NCI-H69 (cell line): Measurements from ENCODE around the gene HAGHL.
A peak's percentile ranks its signal among the peaks of the same experiment; 100 is the strongest.
"Not testable (repeated sequence)": the region's sequence is repeated elsewhere in the genome, so short reads cannot be mapped to it uniquely, and the experiment has no call there.

ENCODE experiments used
- DNase-seq: peaks from one replicate; lab custom pipeline; 2025; lab: John Stamatoyannopoulos, UW

Gene HAGHL

DNA sequence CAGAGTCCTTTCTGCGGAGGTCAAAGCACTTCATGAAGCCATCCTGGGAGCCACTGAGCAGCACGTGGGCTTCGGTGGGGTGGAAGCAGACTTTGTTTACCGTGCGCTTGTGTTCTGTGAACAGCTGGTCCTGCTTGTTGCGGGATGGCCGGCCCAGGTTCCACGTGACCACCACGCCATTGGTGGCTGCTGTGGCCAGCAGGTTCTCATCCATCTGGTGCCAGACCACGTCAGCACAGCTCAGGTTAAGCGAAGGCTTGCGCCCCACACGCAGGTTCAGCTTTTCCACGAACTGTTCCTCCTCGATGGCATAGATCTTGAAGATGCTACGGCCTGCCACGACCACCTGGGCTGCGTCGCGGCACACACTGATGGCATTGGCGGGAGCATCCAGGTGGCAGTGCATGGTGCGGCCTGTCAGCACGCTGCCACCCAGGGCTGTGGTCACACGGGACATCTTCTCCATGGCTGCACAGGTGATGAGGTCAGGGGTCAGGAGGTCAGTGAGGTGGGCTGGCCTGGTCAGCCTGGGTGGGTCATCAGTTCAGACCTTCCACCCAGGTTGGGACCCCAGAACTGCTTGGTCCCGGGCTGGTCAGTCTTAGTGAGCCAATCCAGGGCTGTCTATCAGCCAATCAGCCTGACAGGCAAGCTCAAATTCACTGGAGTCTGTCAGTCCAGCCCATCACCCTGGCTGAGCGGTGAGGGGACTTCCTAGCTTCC is 37.6 kb upstream of the HAGHL start:
- no peak for DNase-seq

GRCh38 chr16:691242-691641 is 35.7 kb upstream of the HAGHL start:
- DNase-seq, result not testable (repeated sequence)

DNA sequence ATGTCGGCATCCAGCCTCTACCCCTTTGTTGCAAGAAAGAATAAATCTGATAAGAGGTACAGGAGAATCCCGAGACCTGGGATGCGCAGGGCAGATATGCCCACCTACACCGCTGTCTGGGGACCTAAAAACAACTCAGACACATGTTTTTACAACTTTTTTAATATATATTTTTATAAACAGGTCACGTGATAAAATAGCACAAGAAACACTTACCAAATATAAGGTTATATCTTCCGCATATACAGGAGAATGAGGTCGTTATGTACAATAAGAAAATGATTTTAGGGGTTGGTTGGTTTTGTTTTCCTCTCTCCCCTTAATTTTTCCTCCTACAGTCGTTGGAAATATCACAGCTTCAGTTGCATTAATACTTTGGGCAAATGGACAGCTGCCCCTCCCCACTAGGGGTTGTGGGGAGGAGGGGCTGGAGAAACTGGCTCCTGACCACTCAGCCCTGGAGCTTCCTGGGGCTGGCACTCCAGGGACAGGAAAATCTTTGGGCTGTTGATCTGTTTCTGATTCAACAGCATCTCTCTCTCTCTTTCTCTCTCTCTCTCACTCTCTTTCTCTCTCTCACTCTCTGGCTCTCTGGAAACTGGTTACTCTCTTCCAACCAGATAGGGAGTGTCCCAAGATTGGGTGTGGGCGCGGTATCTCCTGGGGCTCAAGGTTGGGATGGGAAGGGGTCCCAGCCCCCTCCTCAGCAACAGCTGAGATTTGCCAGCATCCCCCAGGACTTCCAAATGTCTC is 34.4 kb upstream of the HAGHL start:
- DNase-seq, result no peak

GRCh38 chr16:693364-693763 is 33.5 kb upstream of the HAGHL start:
- DNase-seq, result no peak

GRCh38 chr16:693766-694165 is 33.1 kb upstream of the HAGHL start:
- DNase-seq, result no peak

- DNase-seq, result no peak
These were observed 32.6 kb upstream of the HAGHL start for GRCh38 chr16:694187-694862.

GRCh38 chr16:694863-695354 is 32.0 kb upstream of the HAGHL start:
- no peak for DNase-seq

DNA sequence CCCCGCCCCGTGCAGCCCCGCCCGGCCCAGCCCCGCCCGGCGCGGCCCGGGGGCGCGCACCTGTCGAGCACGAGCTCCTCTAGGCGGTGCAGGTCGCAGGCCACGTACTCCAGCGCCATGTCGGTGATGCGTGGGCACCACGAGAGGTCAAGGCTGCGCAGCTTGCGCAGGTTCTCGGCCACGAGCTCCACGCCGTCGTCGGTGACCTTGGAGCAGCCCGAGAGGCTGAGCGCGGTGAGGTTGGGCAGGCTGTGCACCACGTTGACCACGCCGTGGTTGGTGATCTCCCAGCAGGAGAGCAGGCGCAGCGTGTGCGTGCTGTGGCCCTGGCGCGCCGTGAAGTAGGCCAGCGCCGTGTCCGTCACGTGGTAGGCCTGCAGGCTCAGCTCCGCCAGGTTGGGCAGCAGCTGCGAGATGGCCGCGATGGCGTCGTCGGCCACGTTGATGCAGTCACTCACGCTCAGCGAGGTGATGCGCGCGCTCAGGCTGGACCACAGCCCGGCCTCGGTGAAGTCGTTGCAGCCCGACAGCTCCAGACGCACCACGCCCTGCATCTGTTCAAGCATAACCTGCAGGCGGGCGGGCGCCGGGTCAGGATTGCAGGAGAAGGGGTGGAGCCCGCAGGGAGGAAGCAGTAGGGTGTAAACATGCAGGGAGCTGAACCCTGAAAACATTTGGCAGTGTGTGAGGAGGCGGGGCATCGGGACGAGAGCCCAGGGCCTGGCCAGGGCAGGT is 31.4 kb upstream of the HAGHL start:
- DNase-seq, result peak; percentile 99

DNA sequence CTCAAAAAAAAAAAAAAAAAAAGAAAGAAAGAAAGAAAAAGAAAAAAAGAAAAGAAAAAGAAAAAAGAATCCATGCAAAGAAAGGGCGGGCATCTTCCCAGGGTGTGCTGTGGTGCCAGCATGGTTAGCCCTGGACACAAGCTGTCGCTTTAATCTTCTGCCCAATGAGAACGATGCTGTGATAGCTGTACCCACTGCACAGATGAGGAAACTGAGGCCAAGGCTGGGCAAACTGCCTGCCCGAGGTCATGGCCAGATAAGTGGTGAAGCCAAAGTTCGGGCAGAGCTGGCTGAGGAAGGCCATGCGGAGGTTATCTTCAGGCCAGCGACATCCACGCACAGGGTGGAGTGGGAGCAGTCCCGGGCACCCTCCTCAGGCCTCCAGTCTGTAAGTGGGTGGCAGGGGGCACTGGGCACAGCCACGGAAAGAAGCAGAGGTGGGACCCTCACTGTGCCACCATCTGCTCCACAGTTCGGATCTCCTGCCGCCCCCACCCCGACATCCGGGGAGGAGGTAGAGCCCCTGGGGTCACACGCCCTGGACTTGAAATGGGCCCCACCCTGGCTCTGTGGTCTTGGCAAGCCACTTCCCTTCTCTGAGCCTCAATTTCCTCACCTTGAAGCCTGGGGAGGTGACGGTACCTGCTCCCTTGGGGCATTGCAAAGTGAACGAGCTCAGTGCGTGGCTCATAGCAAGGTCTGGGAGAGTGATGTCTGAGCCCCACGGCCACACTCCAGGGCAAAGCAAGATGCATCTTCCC is 27.8 kb upstream of the HAGHL start:
- DNase-seq, result no peak

- DNase-seq, result no peak
These were observed 26.0 kb upstream of the HAGHL start for GRCh38 chr16:700684-701584.

- DNase-seq, result no peak
These were observed 24.6 kb upstream of the HAGHL start for GRCh38 chr16:702341-702740.

DNA sequence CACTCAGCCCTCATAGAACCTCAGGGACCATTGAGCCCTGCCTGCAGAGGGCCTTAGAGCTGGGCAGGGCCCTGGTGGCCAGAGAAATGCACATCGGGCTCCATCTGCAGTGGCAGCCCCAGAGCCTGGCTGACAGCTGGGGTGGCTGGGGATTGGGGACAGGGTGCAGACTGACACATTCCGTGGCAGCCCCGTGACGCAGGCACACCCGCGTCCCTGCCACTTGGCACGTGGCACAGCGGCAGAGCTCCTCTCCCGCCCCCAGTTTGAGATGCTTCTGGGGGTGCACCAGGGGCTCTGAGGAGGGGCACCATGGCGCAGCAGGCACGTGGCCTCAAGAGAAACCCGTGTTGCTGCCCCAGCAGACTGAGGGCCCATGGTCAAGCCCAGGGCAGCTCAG is 23.5 kb upstream of the HAGHL start:
- no peak for DNase-seq

DNA sequence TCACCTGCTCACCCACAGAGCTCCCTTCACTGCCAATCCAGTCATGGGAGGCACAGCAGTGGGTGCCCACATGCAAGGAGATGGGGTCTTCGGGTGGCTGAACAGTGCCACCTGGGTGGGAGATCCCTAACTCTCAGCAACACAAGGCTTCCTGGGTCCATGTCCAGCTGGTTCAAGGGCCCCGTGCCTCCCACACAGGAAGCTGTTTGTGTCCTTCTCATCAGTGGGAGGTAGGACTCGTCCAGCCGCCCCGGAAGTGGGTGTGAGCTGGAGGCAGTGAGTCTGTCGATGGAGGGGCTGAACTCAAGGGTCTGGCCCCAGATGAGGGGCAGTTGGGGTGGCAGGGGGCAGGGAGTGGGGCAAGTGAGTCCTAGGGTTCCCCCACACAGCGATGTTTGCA is 22.9 kb upstream of the HAGHL start:
- DNase-seq, result no peak

DNA sequence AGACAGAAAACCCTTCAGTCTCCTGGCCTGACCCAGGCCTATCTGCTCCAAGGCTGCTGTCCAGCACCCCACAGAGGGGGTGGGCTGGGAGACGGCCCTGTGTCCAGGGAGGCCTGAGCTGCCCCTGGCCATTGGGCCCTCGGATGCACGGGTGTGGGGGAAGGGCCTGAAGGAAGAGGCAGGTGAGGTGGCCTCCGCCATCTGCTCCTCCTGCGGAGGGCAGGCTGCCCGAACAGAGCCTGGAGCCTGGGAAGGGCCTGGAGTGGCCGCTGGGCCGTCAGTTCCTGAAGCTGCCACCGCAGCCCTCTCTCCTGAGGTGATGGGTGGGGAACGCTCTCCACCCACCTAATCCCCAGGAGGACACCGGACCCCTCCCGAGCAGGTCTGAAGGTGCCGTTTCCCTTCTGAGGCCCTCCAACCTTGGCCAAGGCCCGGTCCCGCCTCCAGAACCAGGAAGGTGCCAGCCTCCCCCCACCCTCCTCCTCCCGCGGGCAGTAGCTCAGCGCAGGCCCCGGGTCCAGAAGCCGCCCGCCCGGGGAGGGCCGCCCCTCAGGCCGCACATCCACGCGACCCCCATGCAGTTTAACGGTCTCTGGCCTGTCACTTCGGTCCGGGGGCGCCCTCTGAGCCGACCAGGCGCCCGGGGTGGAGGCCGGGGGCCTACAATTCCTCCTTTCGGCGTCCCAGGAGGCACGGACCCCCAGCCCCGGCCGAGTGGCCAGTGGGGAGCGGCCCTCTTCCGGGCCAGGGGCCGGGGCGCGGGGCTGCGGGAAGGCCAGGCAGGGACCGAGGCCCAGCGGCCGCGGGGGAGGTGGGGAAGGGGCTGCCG is 22.1 kb upstream of the HAGHL start:
- DNase-seq, result peak; percentile 36

GRCh38 chr16:705431-706188 is 21.3 kb upstream of the HAGHL start, which contains the start of gene FBXL16:
Gene FBXL16 (minus strand): TSS chr16:705801. CDS start chr16:697405, 8,396 bp downstream.
- peak; percentile 97 for DNase-seq

DNA sequence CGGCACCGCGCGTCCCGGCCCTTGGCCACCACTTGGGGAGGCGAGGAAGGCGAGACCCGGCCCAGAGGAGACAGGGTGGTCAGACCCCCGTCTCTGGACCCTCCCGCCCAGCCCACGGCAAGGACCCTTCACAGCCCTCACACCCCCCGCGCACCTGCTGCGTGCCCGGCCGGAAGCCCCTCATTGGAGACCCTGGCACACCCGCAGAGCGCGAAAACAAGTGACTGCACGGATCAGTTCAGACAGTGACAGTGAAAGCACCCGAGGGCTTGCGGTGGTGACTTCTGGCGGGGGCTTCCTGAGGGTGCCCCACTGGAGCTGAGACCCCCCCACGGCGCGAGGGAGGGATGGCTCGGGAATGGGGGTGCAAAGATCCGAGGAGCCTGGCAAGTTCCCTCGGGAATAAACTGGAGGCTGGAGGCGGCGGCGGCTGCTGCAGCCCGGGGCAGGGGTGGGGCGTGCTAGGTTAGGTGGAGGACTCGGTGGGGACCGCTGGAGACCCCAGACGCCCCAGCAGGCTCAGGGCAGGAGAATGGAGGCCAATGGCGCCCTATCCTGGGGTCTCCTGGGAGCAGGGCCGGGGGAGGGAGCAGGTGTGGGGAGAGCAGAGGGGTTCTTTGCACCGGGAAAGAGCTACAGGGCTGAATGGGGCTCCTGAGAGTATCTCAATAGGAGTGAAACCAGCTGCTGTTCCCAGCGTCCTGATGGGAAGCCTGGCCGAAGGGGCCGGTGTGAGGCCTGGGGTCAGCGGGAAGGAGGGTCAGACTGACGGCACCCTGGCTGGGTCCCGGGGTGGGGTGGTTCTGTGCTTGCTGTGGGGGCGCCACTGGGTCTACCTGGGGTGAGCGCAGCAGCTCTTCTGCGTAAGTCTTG is 20.5 kb upstream of the HAGHL start:
- DNase-seq, result peak; percentile 81

DNA sequence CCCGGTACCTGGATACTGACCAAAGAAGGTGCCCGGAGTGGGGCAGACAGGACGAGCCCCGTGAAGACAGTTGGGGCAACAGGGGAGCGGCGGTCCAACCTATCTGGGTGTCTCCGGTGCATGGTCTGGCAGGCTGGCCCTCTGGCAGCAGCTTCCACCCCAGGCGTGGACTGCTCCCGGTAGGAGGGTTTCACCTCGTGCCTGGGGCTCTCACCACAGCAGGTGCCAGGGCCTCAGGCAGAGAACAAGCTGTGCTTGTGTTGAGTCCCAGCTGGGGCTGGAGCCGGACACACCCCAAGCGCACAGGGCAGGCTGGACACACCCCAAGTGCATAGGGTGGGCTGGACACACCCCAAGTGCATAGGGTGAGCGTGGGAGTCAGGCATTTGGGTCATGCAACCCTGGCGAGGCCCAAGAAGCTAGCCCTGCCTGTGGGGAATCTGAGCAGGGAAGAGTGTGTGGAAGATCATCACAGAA is 19.8 kb upstream of the HAGHL start:
- peak; percentile 87 for DNase-seq
